Measurements from ENCODE around the gene SIK2.
"Not testable (repeated sequence)": the region's sequence is repeated elsewhere in the genome, so short reads cannot be mapped to it uniquely, and the experiment has no call there.

SIK2 gene

DNA sequence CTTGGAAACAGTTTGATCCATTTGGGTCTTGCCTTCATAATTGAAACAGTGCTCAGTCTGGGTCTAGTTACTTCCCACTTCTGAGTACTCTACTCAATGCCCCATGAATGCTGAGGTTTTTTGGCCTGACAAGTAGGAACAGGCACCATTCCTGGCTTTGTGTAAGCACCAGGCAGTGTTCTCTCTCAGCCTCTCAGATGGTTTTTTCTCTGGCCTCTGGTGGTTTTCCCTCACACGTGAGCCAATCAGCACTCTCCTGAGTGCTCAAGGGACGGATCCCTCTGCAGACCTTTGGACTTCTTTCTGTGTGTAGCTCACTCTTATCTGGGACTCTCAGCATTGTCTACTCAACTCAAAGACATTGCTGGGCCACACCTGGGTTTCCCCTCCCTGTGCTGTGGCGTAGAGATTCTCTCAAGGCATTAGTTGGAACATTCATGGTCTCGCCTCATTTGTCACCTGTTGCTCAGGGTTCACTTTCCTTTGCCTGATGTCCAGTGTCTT lies 21.3 kb downstream of the SIK2 start:
- DNase-seq (ENCODE audit: low read depth, low spot score) = no peak

DNA sequence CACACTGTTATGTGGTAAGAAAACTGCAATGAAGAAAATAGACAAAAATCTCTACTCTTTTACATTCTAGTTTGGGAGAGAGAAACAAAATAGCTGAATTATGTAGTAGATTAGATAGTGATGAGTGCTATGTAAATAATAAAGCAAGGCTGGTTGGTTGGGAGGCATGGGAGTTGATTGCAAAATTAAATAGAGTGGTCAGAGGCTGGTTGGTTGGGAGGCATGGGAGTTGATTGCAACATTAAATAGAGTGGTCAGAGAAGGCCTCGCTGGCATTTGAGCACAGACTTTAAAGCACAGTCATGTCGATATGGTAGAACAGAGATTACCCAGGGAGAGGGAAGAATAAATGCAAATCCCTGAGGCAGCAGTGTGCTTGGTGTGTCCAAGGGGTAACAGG lies 22.4 kb downstream of the SIK2 start:
- DNase-seq (ENCODE audit: low read depth, low spot score) = no peak

DNA sequence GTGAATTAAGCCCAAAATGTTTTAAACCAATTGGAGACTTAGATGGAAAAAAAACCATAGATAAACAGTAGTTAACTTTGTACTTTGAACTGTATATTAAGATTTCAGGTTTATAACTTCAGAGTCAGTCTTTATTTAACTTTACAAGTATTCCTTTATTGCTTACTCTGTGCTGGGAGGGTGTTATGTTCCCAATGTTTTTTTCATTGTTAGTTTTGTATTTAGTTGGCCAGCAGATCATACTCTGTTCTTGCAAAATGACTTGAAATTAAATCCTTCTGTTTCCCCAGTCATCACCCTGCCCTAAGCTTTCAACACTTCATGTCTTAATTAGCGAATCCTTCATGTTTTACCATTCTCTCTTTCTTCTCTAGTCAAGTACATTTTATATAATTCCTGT lies 25.3 kb downstream of the SIK2 start:
- DNase-seq (ENCODE audit: low read depth, low spot score) = no peak

DNA sequence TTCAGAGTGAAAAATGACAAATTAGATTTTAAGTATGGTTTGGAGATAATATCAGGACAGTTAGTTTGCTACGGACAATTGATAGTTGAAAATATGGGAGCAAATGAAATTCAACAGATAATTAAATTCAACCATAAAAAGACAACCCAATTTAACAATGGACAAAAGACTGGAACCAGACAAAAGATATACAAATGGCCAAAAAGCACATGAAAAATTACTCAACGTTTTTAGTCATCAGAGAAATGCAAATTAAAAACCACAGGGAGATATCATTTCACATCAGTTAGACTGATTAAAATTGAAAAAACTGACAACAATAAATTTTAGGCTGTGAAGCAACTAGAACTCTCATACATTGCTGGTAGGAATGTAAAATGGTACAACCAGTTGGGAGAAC lies 27.2 kb downstream of the SIK2 start:
- no peak for DNase-seq (ENCODE audit: low read depth, low spot score)

DNA sequence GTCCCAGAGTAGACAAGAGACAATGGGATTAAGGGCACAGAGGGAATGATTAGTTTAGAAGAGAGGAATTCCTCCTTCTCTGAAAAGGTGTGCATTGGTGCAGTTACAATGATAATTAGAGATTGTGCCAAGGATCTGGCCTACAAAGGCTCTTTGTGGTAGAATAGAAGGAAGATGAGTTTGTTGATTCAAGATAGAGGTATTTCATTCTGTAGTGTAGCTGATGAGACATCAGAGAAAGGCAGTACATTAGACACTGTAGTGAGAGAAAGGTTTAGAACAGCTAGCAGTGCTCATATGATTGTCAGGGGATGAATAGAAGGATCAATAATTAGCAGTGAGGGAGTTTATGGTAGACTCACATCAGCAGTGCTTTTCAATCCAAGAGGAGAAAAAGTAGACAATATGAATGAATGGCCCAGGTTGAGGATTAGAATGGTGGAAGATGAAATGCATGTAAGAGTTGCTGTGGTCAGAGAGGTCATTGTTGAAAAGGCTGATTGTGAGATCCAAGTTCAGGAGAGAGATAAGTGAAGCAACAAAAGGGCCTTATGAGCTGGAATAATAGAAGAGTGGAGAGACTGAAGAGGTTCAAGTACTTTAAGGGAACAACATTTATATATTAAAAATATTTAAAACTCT lies 28.9 kb downstream of the SIK2 start:
- DNase-seq (ENCODE audit: low read depth, low spot score) = no peak

DNA sequence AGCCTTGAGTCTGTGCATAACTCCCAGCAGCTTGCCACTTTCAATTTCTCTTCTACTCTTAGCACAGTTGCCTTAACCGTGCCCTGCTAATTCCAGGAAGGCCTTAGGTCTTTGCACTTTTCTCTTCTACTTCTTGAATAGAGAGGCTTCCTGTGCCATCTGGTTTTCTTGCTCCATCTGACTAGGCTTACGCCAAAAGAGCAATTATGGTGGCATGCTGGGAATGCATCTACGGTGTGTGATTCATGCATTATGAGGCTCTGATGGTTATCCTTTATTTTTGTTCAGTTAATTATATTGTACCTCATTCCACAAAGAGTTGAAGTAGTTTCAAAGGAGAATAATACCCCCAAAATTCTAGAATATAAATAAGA lies 29.4 kb downstream of the SIK2 start:
- DNase-seq (ENCODE audit: low read depth, low spot score) = no peak

DNA sequence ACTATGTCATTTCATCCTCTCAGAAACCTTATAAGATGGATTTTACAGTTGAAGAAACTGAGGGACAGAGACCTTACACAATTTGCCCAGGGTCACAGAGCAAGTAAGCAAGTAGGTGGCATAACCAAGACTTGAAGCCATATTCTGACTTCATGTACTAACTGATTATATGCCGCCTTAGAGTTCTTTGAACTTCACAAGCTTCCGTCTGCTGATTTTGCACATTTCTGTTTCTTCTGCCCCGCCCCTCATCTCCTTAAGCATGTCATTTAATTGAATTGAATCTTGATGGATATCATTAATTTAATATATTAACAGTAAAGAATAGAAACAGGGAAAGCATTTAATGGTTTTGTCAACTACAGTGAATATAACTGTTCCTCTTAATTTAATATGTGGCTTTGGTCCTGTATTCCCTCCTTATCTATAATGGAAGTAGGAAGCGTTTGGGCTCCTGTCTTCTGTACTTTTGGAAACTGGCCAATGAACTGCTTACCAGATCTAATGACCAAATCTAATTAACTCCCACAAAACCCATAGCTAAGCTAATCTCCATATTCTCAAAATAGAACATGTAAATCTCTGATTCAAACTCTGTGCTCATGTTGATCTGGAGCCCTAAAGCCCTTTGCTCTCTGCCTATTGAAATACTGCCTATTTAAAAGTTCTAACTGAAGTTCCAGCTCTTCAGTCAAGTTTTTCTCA lies 30.4 kb downstream of the SIK2 start:
- DNase-seq (ENCODE audit: low read depth, low spot score) = no peak

DNA sequence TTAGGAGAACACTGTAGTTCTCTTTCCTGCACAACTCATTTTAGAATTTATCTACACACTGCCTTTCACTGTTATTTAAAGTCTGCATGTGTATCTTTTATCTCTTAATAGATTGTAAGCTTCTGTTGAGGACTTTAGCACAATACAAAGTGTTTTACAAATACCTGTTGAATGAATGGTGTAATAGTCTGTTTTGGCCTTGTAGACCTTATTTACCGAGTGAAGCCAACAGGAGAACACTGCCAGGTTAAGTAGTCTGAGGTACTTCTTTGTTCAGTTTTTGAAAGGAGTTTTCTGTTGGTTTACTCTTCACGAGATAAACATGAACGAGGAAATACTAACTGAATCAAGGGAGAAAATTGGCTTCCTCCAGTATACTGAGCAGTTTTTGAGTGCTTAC lies 31.0 kb downstream of the SIK2 start:
- no peak for DNase-seq (ENCODE audit: low read depth, low spot score)

DNA sequence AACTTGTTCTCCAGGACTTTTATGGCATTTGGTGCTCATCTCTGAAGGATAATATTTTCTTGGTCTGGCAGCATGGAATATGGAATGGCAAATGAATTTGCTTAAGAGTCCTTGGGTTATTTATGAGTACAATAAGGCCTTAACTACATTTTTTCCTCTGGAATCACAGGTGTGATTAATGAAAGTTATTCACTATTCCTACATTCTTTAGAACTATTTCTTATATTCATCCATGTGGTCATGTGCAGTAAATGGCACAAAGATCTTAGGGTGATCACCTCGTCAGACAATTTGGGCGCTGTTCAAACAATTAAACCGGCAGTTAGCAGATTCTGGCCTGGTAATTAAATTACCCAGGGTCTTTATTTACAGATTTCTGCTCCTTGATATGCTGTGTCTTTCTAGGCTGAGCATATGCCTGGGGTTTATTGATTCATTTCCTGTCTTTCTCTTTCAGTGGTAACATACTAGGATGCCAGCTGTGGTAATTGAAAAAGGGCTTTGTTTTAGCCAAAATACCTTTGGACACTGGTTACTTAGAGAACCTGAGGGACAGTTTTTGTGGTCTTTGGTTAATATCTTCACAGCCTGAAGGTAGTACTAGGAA lies 31.6 kb downstream of the SIK2 start:
- DNase-seq (ENCODE audit: low read depth, low spot score) = no peak

DNA sequence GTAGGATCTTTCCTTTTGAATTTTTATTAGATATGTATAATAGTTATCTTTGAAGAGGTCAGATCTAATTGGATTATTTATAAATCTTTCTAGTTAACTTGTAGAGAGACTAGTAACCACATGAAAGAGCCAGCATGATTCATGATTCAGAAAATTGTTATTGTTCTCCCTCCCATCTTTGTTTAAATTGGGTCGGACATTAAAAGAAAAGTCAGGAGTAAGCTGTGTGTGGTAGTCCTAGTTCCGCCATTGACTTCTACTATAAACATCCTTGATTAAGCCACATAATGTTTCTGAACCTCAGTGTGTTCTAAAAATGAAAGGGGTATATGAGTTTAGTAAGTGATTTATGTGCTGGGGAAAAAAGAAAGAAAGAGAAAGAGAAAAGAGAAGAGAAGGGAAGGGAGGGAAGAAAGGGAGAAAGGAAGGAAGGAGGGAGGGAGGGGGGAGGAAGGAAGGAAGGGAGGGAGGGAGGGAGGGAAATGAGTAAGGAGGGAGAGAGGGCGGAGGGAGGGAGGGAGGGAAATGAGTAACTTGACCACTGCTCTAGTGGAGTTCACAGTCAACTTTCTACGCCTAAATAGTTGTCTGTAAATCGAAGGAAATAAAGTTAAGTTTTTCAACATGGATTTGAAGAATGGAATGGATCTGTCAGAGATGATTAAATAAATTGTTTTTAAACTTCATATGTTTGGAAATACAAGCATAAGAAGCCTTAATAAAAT lies 32.9 kb downstream of the SIK2 start:
- DNase-seq (ENCODE audit: low read depth, low spot score) = no peak

DNA sequence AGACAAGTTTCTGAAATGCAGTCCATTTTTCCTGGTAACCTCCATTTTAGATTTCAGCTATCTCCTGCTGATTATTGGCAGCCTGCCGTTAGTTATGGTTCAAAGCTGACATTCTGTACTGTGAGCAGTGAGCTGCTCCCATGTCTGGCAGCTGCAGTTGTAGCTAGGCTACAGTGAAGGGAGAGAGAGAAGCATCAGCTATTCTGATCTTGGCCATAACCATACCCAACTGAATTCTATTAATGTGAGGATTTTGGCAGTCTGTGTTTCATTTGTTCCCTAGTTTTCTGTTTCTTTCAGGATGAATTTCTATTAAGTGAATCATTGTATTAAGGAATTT lies 33.4 kb downstream of the SIK2 start:
- DNase-seq (ENCODE audit: low read depth, low spot score) = no peak

DNA sequence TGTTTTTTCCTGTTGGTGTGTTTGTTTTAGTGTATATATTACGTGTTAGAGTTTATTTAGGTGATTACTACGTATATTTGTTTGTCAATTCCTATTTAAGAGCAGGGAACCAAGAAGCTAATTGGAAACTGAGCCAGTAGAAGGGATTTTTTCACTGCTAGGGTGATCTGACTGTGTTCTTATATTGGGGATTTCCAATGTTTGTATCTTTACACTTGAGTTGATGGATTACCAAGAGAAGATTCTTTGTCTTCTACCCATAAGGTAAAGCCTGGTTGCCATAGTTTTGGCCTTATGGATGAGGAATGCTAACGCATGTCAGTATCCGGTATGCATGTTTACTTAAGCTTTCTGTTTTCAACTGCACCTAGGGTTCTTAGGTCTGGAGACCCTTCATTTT lies 35.6 kb downstream of the SIK2 start:
- DNase-seq (ENCODE audit: low read depth, low spot score) = no peak

DNA sequence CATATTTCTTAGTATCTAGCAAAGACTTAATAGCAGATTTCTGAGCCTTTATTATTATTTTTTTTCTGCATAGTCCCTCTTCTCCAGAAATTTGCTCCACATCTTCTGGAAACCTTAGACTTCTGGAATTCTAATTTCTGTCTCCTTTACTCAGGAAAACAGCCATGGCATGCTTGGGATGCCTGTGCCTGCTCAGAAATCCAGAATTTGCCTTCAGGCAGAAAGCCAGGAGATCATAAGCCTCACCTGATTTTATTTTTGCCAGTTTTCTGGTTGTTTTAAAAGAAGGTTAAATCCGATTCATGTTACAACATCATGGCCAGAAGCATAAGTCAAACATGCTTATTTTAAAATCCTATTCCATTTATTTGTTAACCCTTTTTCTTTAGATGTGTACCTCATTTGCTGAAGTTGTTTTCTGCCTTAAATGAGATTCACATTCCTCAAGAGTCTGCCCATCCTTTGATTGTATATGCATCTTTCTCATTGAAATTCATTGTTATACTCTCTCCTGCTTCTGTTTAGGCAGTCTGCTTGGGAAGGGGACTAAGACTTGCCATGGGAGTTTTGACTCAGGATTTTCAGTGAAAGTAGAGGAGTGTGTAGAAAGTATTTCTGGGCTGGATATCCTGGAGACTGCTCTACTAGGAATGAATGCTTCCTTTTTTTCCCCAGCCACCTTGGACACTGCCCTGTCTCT lies 37.1 kb downstream of the SIK2 start:
- no peak for DNase-seq (ENCODE audit: low read depth, low spot score)

DNA sequence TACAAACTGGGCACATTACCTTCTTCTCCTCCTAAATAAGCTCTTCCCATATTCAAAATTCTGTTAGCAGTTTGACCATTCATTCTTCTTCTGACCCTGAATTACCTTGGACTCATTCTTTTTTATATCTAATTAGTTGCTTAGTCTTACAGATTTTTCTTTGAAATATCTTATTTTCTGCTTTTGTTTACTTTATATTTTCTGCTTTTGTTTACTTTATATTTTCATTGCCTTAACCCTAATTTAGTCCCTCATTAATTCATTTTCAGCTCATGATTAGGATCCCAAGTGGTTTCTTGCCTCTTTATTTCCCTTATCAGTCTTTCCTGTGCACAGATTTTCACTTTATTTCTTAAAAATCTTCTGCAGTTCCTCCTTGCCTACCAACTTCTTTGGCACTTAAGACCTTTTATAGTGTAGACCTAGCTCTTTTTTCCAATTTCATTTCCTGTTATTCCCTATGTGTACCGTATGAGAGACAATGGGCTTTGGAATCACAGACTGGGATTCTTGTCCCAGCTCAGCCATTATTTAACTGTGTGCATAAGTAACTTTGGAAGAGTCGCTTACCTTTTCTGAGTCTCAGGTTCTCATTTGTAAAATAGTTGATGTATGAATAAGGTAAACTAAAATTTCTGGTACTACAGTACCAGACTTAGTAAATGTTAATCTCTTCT lies 39.2 kb downstream of the SIK2 start:
- DNase-seq (ENCODE audit: low read depth, low spot score) = no peak

DNA sequence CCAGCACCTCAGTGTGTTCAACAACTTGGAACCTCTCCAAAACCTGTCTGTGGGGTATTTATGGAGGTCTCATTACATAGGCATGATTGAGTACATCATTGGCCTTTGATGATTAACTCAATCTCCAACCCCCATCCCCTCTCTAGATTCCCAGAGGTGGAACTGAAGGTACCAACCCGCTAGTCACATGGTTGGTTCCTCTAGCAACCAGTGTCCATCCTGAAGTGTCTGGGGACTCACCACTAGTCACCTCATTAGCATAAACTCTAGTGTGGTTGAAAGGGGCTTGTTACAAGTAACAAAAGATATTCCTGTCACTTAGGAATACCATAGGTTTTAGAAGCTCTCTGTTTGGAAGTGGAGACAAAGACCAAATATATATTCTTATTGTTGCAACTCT lies 40.3 kb downstream of the SIK2 start:
- DNase-seq (ENCODE audit: low read depth, low spot score) = no peak

DNA sequence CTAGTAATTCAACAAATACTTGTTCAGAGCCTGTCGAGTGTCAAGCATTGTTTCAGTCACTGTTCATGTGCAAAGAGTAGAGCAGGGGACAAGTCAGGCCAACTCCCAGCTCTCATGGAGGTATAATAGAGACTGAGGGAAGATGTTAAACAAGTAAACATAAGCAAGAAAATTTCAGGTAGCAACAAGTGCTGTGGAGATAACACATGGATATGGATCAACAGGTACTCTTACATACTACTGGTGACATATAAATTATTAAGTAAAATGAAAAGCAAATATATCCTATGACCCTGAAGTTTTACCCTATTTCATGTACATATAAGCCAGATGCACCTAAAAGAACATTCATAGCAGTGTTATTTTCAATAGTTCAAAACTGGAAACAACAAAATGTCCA lies 42.7 kb downstream of the SIK2 start:
- DNase-seq (ENCODE audit: low read depth, low spot score) = no peak

DNA sequence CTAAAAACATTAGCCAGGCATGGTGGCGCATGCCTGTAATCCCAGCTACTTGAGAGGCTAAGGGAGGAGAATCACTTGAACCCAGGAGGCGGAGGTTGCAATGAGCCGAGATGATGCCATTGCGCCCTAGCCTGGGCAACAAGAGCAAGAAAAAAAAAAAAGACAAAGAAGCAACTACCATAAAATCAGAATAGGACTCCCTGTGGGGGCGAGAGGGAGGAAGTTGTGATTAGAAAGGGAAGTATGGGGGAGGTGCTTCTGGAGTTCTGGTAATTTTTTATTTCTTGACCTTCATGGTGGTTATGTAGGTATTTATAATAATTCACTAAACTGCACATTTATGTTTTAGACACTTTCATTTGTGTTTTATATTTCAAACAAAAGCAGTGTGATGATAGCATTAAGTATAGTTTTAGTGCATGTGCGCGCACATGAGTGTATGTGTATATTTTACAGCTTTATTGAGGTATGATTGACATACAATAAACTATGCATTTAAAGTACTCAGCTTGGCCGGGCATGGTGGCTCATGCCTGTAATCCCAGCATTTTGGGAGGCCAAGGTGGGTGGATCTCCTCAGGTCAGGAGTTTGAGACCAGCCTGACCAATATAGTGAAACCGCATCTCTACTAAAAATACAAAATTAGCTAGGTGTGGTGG lies 43.5 kb downstream of the SIK2 start:
- DNase-seq (ENCODE audit: low read depth, low spot score) = no peak

DNA sequence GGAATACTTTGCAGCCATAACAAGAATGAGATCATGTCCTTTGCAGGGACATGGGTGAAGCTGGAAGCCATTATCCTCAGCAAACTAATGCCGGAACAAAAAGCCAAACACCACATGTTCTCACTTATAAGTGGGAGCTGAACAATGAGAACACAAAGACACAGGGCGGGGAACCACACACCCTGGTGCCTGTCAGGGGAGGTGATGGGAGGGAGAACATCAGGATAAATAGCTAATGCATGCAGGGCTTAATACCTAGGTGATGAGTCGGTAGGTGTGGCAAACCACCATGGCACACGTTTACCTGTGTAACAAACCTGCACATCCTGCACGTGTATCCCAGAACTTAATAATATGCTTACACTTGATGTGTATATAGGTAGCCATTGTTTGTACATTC lies 49.1 kb downstream of the SIK2 start:
- not testable (repeated sequence) for DNase-seq (ENCODE audit: low read depth, low spot score)

DNA sequence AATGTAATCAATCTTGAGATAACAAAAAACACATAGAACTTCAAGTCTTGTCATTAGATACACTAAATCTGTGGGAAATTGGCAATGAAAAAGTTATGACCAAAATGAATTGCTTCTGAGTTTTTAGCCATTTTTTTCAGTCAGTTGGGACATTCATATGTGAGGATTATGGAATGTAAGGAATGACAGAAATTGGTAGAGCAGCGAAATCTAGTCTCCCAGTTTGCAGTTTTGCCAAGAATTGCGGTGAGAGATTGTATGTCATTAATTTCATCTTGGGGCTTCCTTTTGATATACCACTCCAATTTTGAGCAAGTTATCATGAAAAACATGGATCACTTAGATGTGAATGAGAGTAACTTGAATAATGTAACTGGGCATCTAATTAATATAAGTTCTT lies 49.9 kb downstream of the SIK2 start:
- no peak for DNase-seq (ENCODE audit: low read depth, low spot score)

DNA sequence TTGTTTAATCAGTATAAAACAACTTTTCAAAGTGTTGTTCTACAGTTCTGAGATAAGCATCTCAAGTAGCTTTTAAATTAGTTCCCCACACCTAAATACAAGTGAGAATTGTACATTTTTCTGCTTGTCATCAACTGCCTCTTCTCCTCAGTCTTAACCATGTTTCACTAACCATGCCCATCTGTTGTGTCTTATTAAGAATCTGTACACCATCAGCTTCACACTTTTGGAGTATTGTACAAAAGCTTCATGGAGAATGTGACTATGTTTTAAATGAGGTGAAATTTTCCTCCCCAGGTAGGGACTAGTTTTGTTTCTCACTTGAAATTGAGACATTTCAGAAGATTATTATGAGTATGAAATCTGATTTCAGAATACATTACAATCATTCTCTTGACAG lies 52.4 kb downstream of the SIK2 start:
- DNase-seq (ENCODE audit: low read depth, low spot score) = no peak

DNA sequence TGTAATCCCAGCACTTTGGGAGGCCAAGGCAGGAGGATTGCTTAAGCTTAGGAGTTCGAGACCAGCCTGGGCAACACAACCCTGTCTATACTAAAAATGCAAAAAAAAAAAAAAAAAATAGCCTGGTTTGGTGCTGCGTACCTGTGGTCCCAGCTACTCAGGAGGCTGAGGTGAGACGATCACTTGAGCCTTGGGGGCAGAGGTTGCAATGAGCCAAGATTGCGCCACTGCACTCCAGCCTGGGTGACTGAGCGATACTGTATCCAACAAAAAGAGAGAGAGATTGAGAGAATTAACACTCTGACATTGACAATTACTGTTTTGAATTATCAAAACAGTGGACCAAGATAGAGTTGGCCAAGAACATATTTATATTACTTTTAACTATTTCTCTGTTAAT lies 53.7 kb downstream of the SIK2 start:
- no peak for DNase-seq (ENCODE audit: low read depth, low spot score)
